WTC11 (cell line): Measurements from ENCODE around the gene BTF3. TPM values are rescaled to one million over a fixed set of nuclear protein-coding genes. Genes with fewer than 3 reads are reported as not detected.
A peak's percentile ranks its signal among the peaks of the same experiment; 100 is the strongest.

Experiments used
- ATAC-seq: fragments of 200-7000 bp; cut with Tn5 transposase; 2 replicates; pipeline ENCODE4 v1.10.0; 2021; ENCODE audit warnings: mild to moderate bottlenecking, moderate library complexity
- CTCF ChIA-PET: fragments of 300-600 bp; sonication (Branson Sonifier 250); formaldehyde crosslinking; loops from one replicate; lab custom pipeline; 2021; ENCODE audit warnings: antibody characterized with exemption; lab: Charles Lee
- POLR2A ChIA-PET: fragments of 350-600 bp; sonication (Branson Sonifier 250); formaldehyde crosslinking; loops from one replicate; lab custom pipeline; 2021; ENCODE audit warnings: antibody characterized with exemption; lab: Charles Lee
- DNase-seq: peaks from one replicate; pipeline ENCODE4 v3.0.0; 2021; ENCODE audit warnings: low spot score
- H3K27ac Mint-ChIP-seq: 2 replicates; pipeline ENCODE4 v1.8.0; 2021; ENCODE audit warnings: mixed read lengths
- H3K27me3 Mint-ChIP-seq: 2 replicates; pipeline ENCODE4 v1.8.0; 2021; ENCODE audit warnings: low read depth, mild to moderate bottlenecking, moderate library complexity, mixed read lengths
- H3K36me3 Mint-ChIP-seq: 2 replicates; pipeline ENCODE4 v1.8.0; 2021; ENCODE audit warnings: mixed read lengths
- H3K4me1 Mint-ChIP-seq: 2 replicates; pipeline ENCODE4 v1.8.0; 2022; ENCODE audit warnings: mixed read lengths
- H3K4me3 Mint-ChIP-seq: 2 replicates; pipeline ENCODE4 v1.8.0; 2021; ENCODE audit warnings: mild to moderate bottlenecking, moderate library complexity, mixed read lengths
- H3K9me3 Mint-ChIP-seq: 2 replicates; pipeline ENCODE4 v1.8.0; 2021; ENCODE audit warnings: mixed read lengths
- ELF4 ChIP-seq: sonication (generic); formaldehyde crosslinking; IDR thresholded peaks from 2 replicates; pipeline ENCODE4 v1.8.1; 2022; ENCODE audit warnings: low read depth, mild to moderate bottlenecking, moderate library complexity, missing genetic modification reagents
- FOXJ3 ChIP-seq: sonication (generic); formaldehyde crosslinking; IDR thresholded peaks from 2 replicates; pipeline ENCODE4 v1.9.0; 2021; ENCODE audit warnings: missing genetic modification reagents, mild to moderate bottlenecking, borderline replicate concordance
- FOXK1 ChIP-seq: sonication (generic); formaldehyde crosslinking; IDR thresholded peaks from 2 replicates; pipeline ENCODE4 v1.8.0; 2022; ENCODE audit warnings: mild to moderate bottlenecking, moderate library complexity, missing genetic modification reagents
- GABPB1 ChIP-seq: sonication (generic); formaldehyde crosslinking; IDR thresholded peaks from 2 replicates; pipeline ENCODE4 v1.8.1; 2023; ENCODE audit warnings: mild to moderate bottlenecking, missing genetic modification reagents
- GTF2I ChIP-seq: fragments of 250-450 bp; sonication (Bioruptor Pico); conservative IDR thresholded peaks from 2 replicates; pipeline ENCODE4 v1.4.0; 2021; ENCODE audit warnings: mild to moderate bottlenecking
- NFE2L1 ChIP-seq: sonication (generic); formaldehyde crosslinking; IDR thresholded peaks from 2 replicates; pipeline ENCODE4 v1.8.1; 2023; ENCODE audit warnings: missing genetic modification reagents
- NR1H2 ChIP-seq: sonication (generic); formaldehyde crosslinking; IDR thresholded peaks from 2 replicates; pipeline ENCODE4 v1.9.0; 2021; ENCODE audit warnings: mild to moderate bottlenecking, moderate library complexity, missing genetic modification reagents
- OVOL2 ChIP-seq: fragments of 250-450 bp; sonication (Bioruptor Pico); IDR thresholded peaks from 2 replicates; pipeline ENCODE4 v1.9.0; 2021; ENCODE audit warnings: mild to moderate bottlenecking, borderline replicate concordance
- PRDM15 ChIP-seq: sonication (generic); formaldehyde crosslinking; IDR thresholded peaks from 2 replicates; pipeline ENCODE4 v1.8.0; 2022; ENCODE audit warnings: missing genetic modification reagents
- SMAD4 ChIP-seq: sonication (generic); formaldehyde crosslinking; IDR thresholded peaks from 2 replicates; pipeline ENCODE4 v1.8.0; 2022; ENCODE audit warnings: mild to moderate bottlenecking, missing genetic modification reagents
- USF1 ChIP-seq: sonication (generic); formaldehyde crosslinking; IDR thresholded peaks from 2 replicates; pipeline ENCODE4 v1.8.0; 2022; ENCODE audit warnings: mild to moderate bottlenecking, missing genetic modification reagents
- ZNF121 ChIP-seq: sonication (generic); formaldehyde crosslinking; IDR thresholded peaks from 2 replicates; pipeline ENCODE4 v1.8.0; 2023; ENCODE audit warnings: missing genetic modification reagents
- ZNF317 ChIP-seq: sonication (generic); formaldehyde crosslinking; IDR thresholded peaks from 2 replicates; pipeline ENCODE4 v1.8.1; 2023; ENCODE audit warnings: low read depth, mild to moderate bottlenecking, moderate library complexity, missing genetic modification reagents, borderline replicate concordance
- total RNA-seq: library from RNA; stranded (reverse); gene quantifications from 3 replicates; pipeline ENCODE4 v1.2.3, GENCODE V29; 2021
- TF ChIP-seq, protein P1 (sequence below): sonication (generic); formaldehyde crosslinking; IDR thresholded peaks from 2 replicates; pipeline ENCODE4 v1.8.1; 2023; ENCODE audit warnings: mild to moderate bottlenecking, moderate library complexity, missing genetic modification reagents
- TF ChIP-seq, protein P2 (sequence below): sonication (generic); formaldehyde crosslinking; IDR thresholded peaks from 2 replicates; pipeline ENCODE4 v1.8.1; 2023; ENCODE audit warnings: mild to moderate bottlenecking, missing genetic modification reagents, moderate library complexity
- TF ChIP-seq, protein P3 (sequence below): fragments of 200-600 bp; IDR thresholded peaks from 2 replicates; pipeline ENCODE4 v1.8.0; 2022; ENCODE audit warnings: antibody characterized with exemption
- TF ChIP-seq, protein P4 (sequence below): sonication (generic); formaldehyde crosslinking; IDR thresholded peaks from 2 replicates; pipeline ENCODE4 v1.8.1; 2022; ENCODE audit warnings: missing genetic modification reagents, borderline replicate concordance
- TF ChIP-seq, protein P5 (sequence below): sonication (generic); formaldehyde crosslinking; IDR thresholded peaks from 2 replicates; pipeline ENCODE4 v1.8.1; 2022; ENCODE audit warnings: mild to moderate bottlenecking, moderate library complexity, missing genetic modification reagents

BTF3 gene
- total RNA-seq, 1 experiment from 2014 or later: 736 TPM

GRCh38 chr5:73451224-73452130 is 46.8 kb upstream of the BTF3 start:
- peaks cover 72% of the 10 kb centered on the region for H3K27me3 Mint-ChIP-seq
- TF ChIP-seq, protein P1, sequence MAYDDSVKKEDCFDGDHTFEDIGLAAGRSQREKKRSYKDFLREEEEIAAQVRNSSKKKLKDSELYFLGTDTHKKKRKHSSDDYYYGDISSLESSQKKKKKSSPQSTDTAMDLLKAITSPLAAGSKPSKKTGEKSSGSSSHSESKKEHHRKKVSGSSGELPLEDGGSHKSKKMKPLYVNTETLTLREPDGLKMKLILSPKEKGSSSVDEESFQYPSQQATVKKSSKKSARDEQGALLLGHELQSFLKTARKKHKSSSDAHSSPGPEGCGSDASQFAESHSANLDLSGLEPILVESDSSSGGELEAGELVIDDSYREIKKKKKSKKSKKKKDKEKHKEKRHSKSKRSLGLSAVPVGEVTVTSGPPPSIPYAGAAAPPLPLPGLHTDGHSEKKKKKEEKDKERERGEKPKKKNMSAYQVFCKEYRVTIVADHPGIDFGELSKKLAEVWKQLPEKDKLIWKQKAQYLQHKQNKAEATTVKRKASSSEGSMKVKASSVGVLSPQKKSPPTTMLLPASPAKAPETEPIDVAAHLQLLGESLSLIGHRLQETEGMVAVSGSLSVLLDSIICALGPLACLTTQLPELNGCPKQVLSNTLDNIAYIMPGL (CRISPR knock-in tag): peak; percentile 84
- TF ChIP-seq GABPB1 (CRISPR knock-in tag) (no peak), FOXK1 (CRISPR knock-in tag) (peak; percentile 48), ELF4 (CRISPR knock-in tag) (no peak), USF1 (peak; percentile 70)
- TF ChIP-seq, protein P2, sequence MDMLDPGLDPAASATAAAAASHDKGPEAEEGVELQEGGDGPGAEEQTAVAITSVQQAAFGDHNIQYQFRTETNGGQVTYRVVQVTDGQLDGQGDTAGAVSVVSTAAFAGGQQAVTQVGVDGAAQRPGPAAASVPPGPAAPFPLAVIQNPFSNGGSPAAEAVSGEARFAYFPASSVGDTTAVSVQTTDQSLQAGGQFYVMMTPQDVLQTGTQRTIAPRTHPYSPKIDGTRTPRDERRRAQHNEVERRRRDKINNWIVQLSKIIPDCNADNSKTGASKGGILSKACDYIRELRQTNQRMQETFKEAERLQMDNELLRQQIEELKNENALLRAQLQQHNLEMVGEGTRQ (CRISPR knock-in tag): peak; percentile 69
- TF ChIP-seq, protein P3, sequence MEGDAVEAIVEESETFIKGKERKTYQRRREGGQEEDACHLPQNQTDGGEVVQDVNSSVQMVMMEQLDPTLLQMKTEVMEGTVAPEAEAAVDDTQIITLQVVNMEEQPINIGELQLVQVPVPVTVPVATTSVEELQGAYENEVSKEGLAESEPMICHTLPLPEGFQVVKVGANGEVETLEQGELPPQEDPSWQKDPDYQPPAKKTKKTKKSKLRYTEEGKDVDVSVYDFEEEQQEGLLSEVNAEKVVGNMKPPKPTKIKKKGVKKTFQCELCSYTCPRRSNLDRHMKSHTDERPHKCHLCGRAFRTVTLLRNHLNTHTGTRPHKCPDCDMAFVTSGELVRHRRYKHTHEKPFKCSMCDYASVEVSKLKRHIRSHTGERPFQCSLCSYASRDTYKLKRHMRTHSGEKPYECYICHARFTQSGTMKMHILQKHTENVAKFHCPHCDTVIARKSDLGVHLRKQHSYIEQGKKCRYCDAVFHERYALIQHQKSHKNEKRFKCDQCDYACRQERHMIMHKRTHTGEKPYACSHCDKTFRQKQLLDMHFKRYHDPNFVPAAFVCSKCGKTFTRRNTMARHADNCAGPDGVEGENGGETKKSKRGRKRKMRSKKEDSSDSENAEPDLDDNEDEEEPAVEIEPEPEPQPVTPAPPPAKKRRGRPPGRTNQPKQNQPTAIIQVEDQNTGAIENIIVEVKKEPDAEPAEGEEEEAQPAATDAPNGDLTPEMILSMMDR: peak; percentile 92
- TF ChIP-seq, all 79 proteins: peak for 5
- peak; percentile 72 for DNase-seq
- no peak overlapping the region for H3K27ac Mint-ChIP-seq
- H3K9me3 Mint-ChIP-seq: peaks cover 2% of the 10 kb centered on the region
- ATAC-seq: no peak
- H3K4me3 Mint-ChIP-seq: peak overlapping the region; percentile 78
- no peaks in the 10 kb centered on the region for H3K36me3 Mint-ChIP-seq
- ChIA-PET CTCF (interaction anchor here (0.6 to 4.4 kb wide), 39 partner anchors 9 to 633 kb away, joined by 3 to 38 read pairs (median 4); partner anchors contain the start of gene BTF3), POLR2A (interaction anchor here (0.6 kb wide), 1 partner anchor 31 kb away, joined by 3 read pairs; no protein-coding TSS in a partner anchor)
- H3K4me1 Mint-ChIP-seq: peaks cover 34% of the 10 kb centered on the region

GRCh38 chr5:73452215-73452614 is 46.0 kb upstream of the BTF3 start:
- Mint-ChIP-seq H3K27ac (no peak overlapping the region), H3K27me3 (peaks cover 68% of the 10 kb centered on the region), H3K36me3 (no peaks in the 10 kb centered on the region), H3K4me1 (peaks cover 31% of the 10 kb centered on the region), H3K9me3 (peaks cover 8% of the 10 kb centered on the region), H3K4me3 (peak overlapping the region; percentile 78)
- ChIA-PET CTCF (no interaction called here), POLR2A (no interaction called here)
- TF ChIP-seq PRDM15 (CRISPR knock-in tag): no peak
- no peak for TF ChIP-seq ZNF317
- no peak for TF ChIP-seq GTF2I
- no peak for TF ChIP-seq SMAD4 (CRISPR knock-in tag)
- TF ChIP-seq NR1H2 (CRISPR knock-in tag): no peak
- TF ChIP-seq ZNF121: no peak
- no peak for TF ChIP-seq OVOL2 (CRISPR knock-in tag)
- no peak for TF ChIP-seq NFE2L1 (CRISPR knock-in tag)
- TF ChIP-seq, protein P4, sequence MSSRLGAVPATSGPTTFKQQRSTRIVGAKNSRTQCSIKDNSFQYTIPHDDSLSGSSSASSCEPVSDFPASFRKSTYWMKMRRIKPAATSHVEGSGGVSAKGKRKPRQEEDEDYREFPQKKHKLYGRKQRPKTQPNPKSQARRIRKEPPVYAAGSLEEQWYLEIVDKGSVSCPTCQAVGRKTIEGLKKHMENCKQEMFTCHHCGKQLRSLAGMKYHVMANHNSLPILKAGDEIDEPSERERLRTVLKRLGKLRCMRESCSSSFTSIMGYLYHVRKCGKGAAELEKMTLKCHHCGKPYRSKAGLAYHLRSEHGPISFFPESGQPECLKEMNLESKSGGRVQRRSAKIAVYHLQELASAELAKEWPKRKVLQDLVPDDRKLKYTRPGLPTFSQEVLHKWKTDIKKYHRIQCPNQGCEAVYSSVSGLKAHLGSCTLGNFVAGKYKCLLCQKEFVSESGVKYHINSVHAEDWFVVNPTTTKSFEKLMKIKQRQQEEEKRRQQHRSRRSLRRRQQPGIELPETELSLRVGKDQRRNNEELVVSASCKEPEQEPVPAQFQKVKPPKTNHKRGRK (CRISPR knock-in tag): no peak
- no peak for TF ChIP-seq FOXJ3 (CRISPR knock-in tag)
- TF ChIP-seq, protein P5, sequence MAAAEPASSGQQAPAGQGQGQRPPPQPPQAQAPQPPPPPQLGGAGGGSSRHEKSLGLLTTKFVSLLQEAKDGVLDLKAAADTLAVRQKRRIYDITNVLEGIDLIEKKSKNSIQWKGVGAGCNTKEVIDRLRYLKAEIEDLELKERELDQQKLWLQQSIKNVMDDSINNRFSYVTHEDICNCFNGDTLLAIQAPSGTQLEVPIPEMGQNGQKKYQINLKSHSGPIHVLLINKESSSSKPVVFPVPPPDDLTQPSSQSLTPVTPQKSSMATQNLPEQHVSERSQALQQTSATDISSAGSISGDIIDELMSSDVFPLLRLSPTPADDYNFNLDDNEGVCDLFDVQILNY (CRISPR knock-in tag): no peak
- DNase-seq (no peak), ATAC-seq (no peak)
